ENCODE results near the gene CHST11. TPM values are rescaled to one million over a fixed set of nuclear protein-coding genes. Genes with fewer than 3 reads are reported as not detected.

Gene CHST11
- total and polyA plus RNA-seq, 4 donors: 0.57 to 11.1 (median 3.7) TPM

GRCh38 chr12:104482113-104482512 lies 25.4 kb downstream of the CHST11 start:
- no peaks in the 10 kb centered on the region for H3K9me3 ChIP-seq (ENCODE audit: control insufficient read depth in 4 of 4, low read length in 3 of 4)
- no peaks in the 10 kb centered on the region for H3K27me3 ChIP-seq (ENCODE audit: control insufficient read depth in 4 of 4, insufficient read depth in 4 of 4, low read length in 3 of 4)
- H3K4me3 ChIP-seq (ENCODE audit: low read depth in 1 of 3, low read length in 3 of 3): no peak overlapping the region
- H3K27ac ChIP-seq (ENCODE audit: low read depth in 1 of 2, low read length in 2 of 2): no peak overlapping the region
- no peak for DNase-seq (ENCODE audit: low spot score)
- 47% methylated on average over 4 of the region's 4 CpGs for WGBS
- no peak overlapping the region for H3K9ac ChIP-seq (ENCODE audit: low read depth in 1 of 2, low read length in 2 of 2)
- H3K4me1 ChIP-seq (ENCODE audit: control insufficient read depth in 4 of 4, insufficient read depth in 4 of 4, low read length in 3 of 4): no peaks in the 10 kb centered on the region
- no peaks in the 10 kb centered on the region for H3K36me3 ChIP-seq (ENCODE audit: control insufficient read depth in 4 of 4, insufficient read depth in 3 of 4, low read depth in 1 of 4, low read length in 3 of 4)
- TF ChIP-seq FOXA1 (IDR thresholded peaks at IDR 0.05): no peak
- TF ChIP-seq SP1 (IDR thresholded peaks at IDR 0.05): no peak

- H3K9ac ChIP-seq (ENCODE audit: low read depth in 1 of 2, low read length in 2 of 2): no peak overlapping the region
- DNase-seq (ENCODE audit: low spot score): no peak
- no peaks in the 10 kb centered on the region for H3K4me1 ChIP-seq (ENCODE audit: control insufficient read depth in 4 of 4, insufficient read depth in 4 of 4, low read length in 3 of 4)
- no peaks in the 10 kb centered on the region for H3K36me3 ChIP-seq (ENCODE audit: control insufficient read depth in 4 of 4, insufficient read depth in 3 of 4, low read depth in 1 of 4, low read length in 3 of 4)
- no peaks in the 10 kb centered on the region for H3K27me3 ChIP-seq (ENCODE audit: control insufficient read depth in 4 of 4, insufficient read depth in 4 of 4, low read length in 3 of 4)
- no peak overlapping the region for H3K4me3 ChIP-seq (ENCODE audit: low read depth in 1 of 3, low read length in 3 of 3)
- TF ChIP-seq NR2F2 (IDR thresholded peaks at IDR 0.05): no peak
- no peak for TF ChIP-seq YY1 (IDR thresholded peaks at IDR 0.05)
- TF ChIP-seq EGR1 (IDR thresholded peaks at IDR 0.05; ENCODE audit: low read depth in 2 of 2): no peak
- TF ChIP-seq RAD21 (IDR thresholded peaks at IDR 0.05): no peak
- no peak for TF ChIP-seq CTCF (IDR thresholded peaks at IDR 0.05; ENCODE audit: low read depth, low read length, missing input control)
- TF ChIP-seq FOXA1 (IDR thresholded peaks at IDR 0.05): no peak
- no peak for TF ChIP-seq SP1 (IDR thresholded peaks at IDR 0.05)
- no peak for TF ChIP-seq MAX (IDR thresholded peaks at IDR 0.05)
- TF ChIP-seq TAF1 (conservative IDR thresholded peaks at IDR 0.05): no peak
- no peak for TF ChIP-seq RXRA (IDR thresholded peaks at IDR 0.05)
- no peak for TF ChIP-seq HNF4A (conservative IDR thresholded peaks at IDR 0.05)
- TF ChIP-seq FOXA2 (IDR thresholded peaks at IDR 0.05): no peak
- TF ChIP-seq GABPA (IDR thresholded peaks at IDR 0.05 in 1 of 2, conservative IDR thresholded peaks at IDR 0.05 in 1 of 2): no peak
- no peak for TF ChIP-seq HNF4G (IDR thresholded peaks at IDR 0.05)
- no peak for TF ChIP-seq ZBTB33 (IDR thresholded peaks at IDR 0.05)
- no peak for TF ChIP-seq REST (IDR thresholded peaks at IDR 0.05)
- TF ChIP-seq ATF3 (IDR thresholded peaks at IDR 0.05): no peak
- no peak for TF ChIP-seq JUND (IDR thresholded peaks at IDR 0.05)
- 71% methylated on average over 4 of the region's 4 CpGs for WGBS
- H3K9me3 ChIP-seq (ENCODE audit: control insufficient read depth in 4 of 4, low read length in 3 of 4): no peaks in the 10 kb centered on the region
- H3K27ac ChIP-seq (ENCODE audit: low read depth in 1 of 2, low read length in 2 of 2): no peak overlapping the region
Observed at GRCh38 chr12:104482748-104483147, 26.0 kb downstream of the CHST11 start.

All from liver (tissue), 9 donors.